Measurements from ENCODE around the gene CHN2.

CHN2 gene

GRCh38 chr7:29483219-29484104 lies 288.9 kb downstream of the CHN2 start:
- Histone ChIP-seq H3K27ac (no peak overlapping the region), H3K4me1 (no peaks in the 10 kb centered on the region), H3K4me2 (ENCODE audit: low read length) (no peak overlapping the region), H2AFZ (no peak overlapping the region), H3K27me3 (ENCODE audit: control insufficient read depth, insufficient read depth, low read length) (no peaks in the 10 kb centered on the region), H3K4me3 (ENCODE audit: low read depth, low read length) (no peak overlapping the region), H3K79me2 (no peaks in the 10 kb centered on the region), H3K9ac (no peak overlapping the region), H3K36me3 (ENCODE audit: control insufficient read depth, insufficient read depth, low read length) (no peaks in the 10 kb centered on the region), H3K9me3 (ENCODE audit: control insufficient read depth, low read length) (no peaks in the 10 kb centered on the region)
- no peak for TF ChIP-seq CTCF (IDR thresholded peaks at IDR 0.05)

- no peaks in the 10 kb centered on the region for H3K36me3 ChIP-seq (ENCODE audit: control insufficient read depth, insufficient read depth, low read length)
- H3K9ac ChIP-seq: no peak overlapping the region
- H3K79me2 ChIP-seq: no peaks in the 10 kb centered on the region
- no peak for TF ChIP-seq CTCF (IDR thresholded peaks at IDR 0.05)
- H3K4me3 ChIP-seq (ENCODE audit: low read depth, low read length): no peak overlapping the region
- no peak overlapping the region for H3K27ac ChIP-seq
- H3K9me3 ChIP-seq (ENCODE audit: control insufficient read depth, low read length): no peaks in the 10 kb centered on the region
- H3K4me2 ChIP-seq (ENCODE audit: low read length): no peak overlapping the region
- no peaks in the 10 kb centered on the region for H3K27me3 ChIP-seq (ENCODE audit: control insufficient read depth, insufficient read depth, low read length)
- no peak overlapping the region for H2AFZ ChIP-seq
- H3K4me1 ChIP-seq: no peaks in the 10 kb centered on the region
Observed at GRCh38 chr7:29484280-29484679, 289.7 kb downstream of the CHN2 start.

GRCh38 chr7:29485339-29486190 lies 291.0 kb downstream of the CHN2 start:
- H3K27ac ChIP-seq: no peak overlapping the region
- no peak for TF ChIP-seq CTCF (IDR thresholded peaks at IDR 0.05)

GRCh38 chr7:29486191-29486700 lies 291.7 kb downstream of the CHN2 start:
- no peak overlapping the region for H3K4me2 ChIP-seq (ENCODE audit: low read length)
- H3K9ac ChIP-seq: no peak overlapping the region
- H3K27me3 ChIP-seq (ENCODE audit: control insufficient read depth, insufficient read depth, low read length): no peaks in the 10 kb centered on the region
- H3K9me3 ChIP-seq (ENCODE audit: control insufficient read depth, low read length): no peaks in the 10 kb centered on the region
- no peak overlapping the region for H2AFZ ChIP-seq
- no peaks in the 10 kb centered on the region for H3K36me3 ChIP-seq (ENCODE audit: control insufficient read depth, insufficient read depth, low read length)
- TF ChIP-seq CTCF (IDR thresholded peaks at IDR 0.05): no peak
- no peak overlapping the region for H3K4me3 ChIP-seq (ENCODE audit: low read depth, low read length)
- H3K27ac ChIP-seq: no peak overlapping the region
- no peaks in the 10 kb centered on the region for H3K4me1 ChIP-seq
- no peaks in the 10 kb centered on the region for H3K79me2 ChIP-seq

More at GRCh38 chr7:29485339-29486190, 291.0 kb downstream of the CHN2 start:
- Histone ChIP-seq H3K4me1 (no peaks in the 10 kb centered on the region), H3K27me3 (ENCODE audit: control insufficient read depth, insufficient read depth, low read length) (no peaks in the 10 kb centered on the region), H3K79me2 (no peaks in the 10 kb centered on the region), H3K9me3 (ENCODE audit: control insufficient read depth, low read length) (no peaks in the 10 kb centered on the region), H3K9ac (no peak overlapping the region), H3K4me2 (ENCODE audit: low read length) (no peak overlapping the region), H2AFZ (no peak overlapping the region), H3K36me3 (ENCODE audit: control insufficient read depth, insufficient read depth, low read length) (no peaks in the 10 kb centered on the region), H3K4me3 (ENCODE audit: low read depth, low read length) (no peak overlapping the region)

Measured in parathyroid adenoma (tissue), 2 donors.